GM21723 (cell line): ENCODE data around the gene UBAP1L.
"Not testable (repeated sequence)": the region's sequence is repeated elsewhere in the genome, so short reads cannot be mapped to it uniquely, and the experiment has no call there.

ENCODE experiments used
- ATAC-seq: cut with Tn5 transposase; IDR thresholded peaks from one replicate; pipeline ENCODE4 v1.9.1; 2021; ENCODE audit warnings: mild to moderate bottlenecking, moderate library complexity; ENCODE audit not compliant: unreplicated experiment

Gene UBAP1L

GRCh38 chr15:65048241-65048640, 66.8 kb downstream of the UBAP1L start:
- ATAC-seq = no peak

DNA sequence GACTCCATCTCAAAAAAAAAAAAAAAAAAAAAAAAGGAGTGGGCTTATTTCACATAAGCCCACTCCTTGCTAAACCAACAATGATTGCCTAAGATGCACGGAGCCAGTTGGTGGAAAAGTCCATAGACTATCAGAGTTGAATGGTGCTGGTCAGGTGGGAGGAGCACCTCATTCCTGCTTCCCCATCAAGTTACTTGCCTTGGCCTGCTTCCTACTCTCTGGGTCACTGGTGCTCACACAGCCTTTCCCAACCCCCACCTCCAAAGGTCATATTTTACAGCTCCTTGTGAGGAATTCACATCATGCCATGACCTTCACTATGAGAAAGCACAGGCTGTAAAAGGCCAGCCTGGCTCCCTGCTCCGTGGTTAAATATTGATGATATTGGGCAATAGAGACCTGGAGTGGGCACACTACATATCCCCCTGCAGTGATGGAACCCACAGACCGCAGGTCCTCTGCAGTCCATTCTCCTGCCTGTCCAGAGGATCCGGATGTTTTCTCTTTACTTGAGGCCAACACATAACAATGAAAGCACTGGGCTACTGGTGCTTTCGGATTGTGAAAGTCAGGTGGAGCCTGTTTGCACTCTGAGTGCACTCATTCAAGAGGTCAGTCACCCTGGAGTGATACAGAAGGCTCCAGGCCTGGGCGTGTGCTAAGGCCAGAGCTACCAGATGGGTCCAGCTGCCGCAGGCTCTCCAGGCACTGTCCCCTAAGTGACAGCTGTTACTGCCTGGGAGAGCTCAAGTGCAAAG, 70.1 kb downstream of the UBAP1L start, which contains the start of gene SLC51B:
Gene SLC51B, plus strand, starts transcription at position 664 of the 758 bp plus-strand sequence. CDS start 4,618 bp downstream, outside the sequence.
- ATAC-seq = no peak

GRCh38 chr15:65044218-65044617, 70.8 kb downstream of the UBAP1L start:
- ATAC-seq = not testable (repeated sequence)

GRCh38 chr15:65042776-65043327, 72.1 kb downstream of the UBAP1L start:
- ATAC-seq = no peak
